ENCODE measurements around the gene DIP2B.

DIP2B gene

DNA sequence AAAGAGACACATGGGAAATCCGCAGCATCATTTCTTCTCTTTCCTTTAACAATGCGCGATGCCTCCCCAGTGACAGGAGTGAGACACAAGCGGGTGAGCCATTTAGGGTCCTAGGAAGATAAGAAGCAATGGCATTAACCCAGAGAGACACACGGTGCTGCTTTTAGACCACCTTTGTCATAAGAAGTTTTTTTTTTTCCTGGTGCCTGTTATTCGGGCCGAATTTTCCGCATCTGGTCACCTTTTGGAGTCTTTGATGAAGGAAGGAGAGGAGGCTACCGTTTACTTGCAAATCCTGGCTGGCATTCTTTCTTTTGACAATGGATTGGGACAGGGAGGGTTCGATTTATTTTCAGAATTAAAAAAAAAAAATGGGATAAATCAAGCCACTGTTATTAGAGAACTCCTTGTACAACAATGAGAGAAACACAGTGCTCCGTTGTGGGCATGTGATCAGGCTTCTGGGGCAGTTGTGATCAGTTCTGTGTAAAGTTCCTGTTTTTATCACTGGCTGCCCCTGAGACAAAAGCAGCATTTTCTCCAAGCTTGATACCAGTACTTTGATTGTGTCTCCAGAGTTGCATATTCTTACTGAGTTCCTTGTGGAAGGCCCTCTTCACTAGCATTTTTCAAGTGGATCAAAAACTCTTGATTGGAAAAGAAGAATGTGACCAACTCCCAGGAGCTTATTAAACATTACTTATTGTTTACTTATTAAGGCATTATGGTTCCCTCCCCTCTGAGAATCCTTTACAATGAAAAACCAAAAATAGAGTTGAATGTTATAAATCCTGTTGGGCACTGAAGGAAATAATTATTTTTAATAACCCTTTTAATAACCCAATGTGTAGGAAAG is 1.1 kb downstream of the DIP2B start:
- no peak overlapping the region for H2AFZ ChIP-seq (ENCODE audit: low read depth, low read length)
- H3K9ac ChIP-seq (ENCODE audit: low read length): peak overlapping the region; percentile 82
- no peak overlapping the region for H3K27ac ChIP-seq (ENCODE audit: low read length)
- peak overlapping the region; percentile 92 for H3K4me2 ChIP-seq (ENCODE audit: low read length)
- H3K36me3 ChIP-seq (replicated peaks; ENCODE audit: low read depth, low read length): peaks cover 5% of the 10 kb centered on the region
- H3K79me2 ChIP-seq (ENCODE audit: low read length): peaks cover 54% of the 10 kb centered on the region
- H3K4me3 ChIP-seq (ENCODE audit: low read length): peak overlapping the region; percentile 93
- H3K9me3 ChIP-seq (ENCODE audit: insufficient read depth, low read length): no peaks in the 10 kb centered on the region
- H3K4me1 ChIP-seq (ENCODE audit: low read length): peaks cover 8% of the 10 kb centered on the region; the same call in 1 of the 2 replicates
- peaks cover 5% of the 10 kb centered on the region; the same call in 1 of the 2 replicates for H4K20me1 ChIP-seq (ENCODE audit: insufficient read depth, low read length)
- no peaks in the 10 kb centered on the region for H3K27me3 ChIP-seq (ENCODE audit: low read depth, low read length)
- no peak for TF ChIP-seq EZH2phosphoT487 (IDR thresholded peaks at IDR 0.05; ENCODE audit: low read depth)
- TF ChIP-seq, protein P1, sequence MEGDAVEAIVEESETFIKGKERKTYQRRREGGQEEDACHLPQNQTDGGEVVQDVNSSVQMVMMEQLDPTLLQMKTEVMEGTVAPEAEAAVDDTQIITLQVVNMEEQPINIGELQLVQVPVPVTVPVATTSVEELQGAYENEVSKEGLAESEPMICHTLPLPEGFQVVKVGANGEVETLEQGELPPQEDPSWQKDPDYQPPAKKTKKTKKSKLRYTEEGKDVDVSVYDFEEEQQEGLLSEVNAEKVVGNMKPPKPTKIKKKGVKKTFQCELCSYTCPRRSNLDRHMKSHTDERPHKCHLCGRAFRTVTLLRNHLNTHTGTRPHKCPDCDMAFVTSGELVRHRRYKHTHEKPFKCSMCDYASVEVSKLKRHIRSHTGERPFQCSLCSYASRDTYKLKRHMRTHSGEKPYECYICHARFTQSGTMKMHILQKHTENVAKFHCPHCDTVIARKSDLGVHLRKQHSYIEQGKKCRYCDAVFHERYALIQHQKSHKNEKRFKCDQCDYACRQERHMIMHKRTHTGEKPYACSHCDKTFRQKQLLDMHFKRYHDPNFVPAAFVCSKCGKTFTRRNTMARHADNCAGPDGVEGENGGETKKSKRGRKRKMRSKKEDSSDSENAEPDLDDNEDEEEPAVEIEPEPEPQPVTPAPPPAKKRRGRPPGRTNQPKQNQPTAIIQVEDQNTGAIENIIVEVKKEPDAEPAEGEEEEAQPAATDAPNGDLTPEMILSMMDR (IDR thresholded peaks at IDR 0.05; ENCODE audit: low read depth, low read length): no peak

DNA sequence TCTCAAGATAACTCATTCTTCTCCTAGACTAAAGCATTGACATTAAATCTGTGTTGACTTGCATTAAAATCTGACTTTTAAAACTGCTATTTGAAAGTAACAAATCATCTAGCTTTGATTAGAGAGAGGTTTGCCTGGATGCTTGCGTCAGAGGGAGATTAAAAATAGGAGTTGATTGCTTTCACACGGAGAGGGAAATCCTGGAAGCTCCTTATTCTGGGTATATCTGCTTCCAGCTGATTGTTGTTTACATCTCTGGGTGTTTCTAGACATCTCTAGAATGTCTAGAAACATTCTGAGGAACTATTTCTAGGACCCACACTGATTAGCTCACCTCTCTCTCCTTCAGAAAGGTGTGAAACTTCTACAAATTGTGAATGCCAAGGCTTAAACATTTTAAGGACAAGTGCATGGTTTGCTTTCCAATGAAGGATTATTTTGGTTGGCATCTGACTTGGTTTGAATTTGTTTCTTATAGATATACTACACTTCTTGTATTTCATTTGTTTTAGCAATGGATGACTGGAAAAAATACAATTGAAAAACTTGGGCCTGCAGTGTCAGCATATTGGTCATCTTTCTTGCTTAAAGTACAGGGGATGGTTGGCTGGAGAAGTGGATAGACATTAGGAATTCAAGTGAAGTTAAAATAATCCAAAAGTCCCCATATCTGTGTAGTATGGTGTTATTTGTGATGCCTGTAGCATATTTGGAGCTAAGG is 2.1 kb downstream of the DIP2B start:
- H4K20me1 ChIP-seq (ENCODE audit: insufficient read depth, low read length): peaks cover 5% of the 10 kb centered on the region; the same call in 1 of the 2 replicates
- H3K4me3 ChIP-seq (ENCODE audit: low read length): no peak overlapping the region
- peaks cover 8% of the 10 kb centered on the region; the same call in 1 of the 2 replicates for H3K4me1 ChIP-seq (ENCODE audit: low read length)
- no peak overlapping the region for H3K9ac ChIP-seq (ENCODE audit: low read length)
- H3K79me2 ChIP-seq (ENCODE audit: low read length): peaks cover 59% of the 10 kb centered on the region
- no peaks in the 10 kb centered on the region for H3K27me3 ChIP-seq (ENCODE audit: low read depth, low read length)
- H2AFZ ChIP-seq (ENCODE audit: low read depth, low read length): no peak overlapping the region
- no peaks in the 10 kb centered on the region for H3K9me3 ChIP-seq (ENCODE audit: insufficient read depth, low read length)
- no peak overlapping the region for H3K4me2 ChIP-seq (ENCODE audit: low read length)
- no peak for TF ChIP-seq EZH2phosphoT487 (IDR thresholded peaks at IDR 0.05; ENCODE audit: low read depth)
- H3K27ac ChIP-seq (ENCODE audit: low read length): no peak overlapping the region
- peaks cover 5% of the 10 kb centered on the region for H3K36me3 ChIP-seq (replicated peaks; ENCODE audit: low read depth, low read length)

DNA sequence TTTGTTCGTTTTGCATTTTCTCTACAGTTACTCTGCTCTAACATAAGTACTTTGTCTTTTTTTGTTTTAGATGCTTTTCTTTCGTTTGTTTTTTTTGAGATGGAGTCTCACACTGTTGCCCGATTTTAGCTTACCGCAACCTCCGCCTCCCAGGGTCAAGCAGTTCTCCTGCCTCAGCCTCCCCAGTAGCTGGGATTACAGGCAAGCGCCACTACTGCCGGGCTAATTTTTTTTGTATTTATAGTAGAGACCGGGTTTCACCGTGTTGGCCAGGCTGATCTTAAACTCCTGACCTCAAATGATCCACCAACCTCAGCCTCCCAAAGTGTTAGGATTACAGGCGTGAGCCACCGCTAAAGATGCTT is 2.7 kb downstream of the DIP2B start:
- TF ChIP-seq, protein P1 (IDR thresholded peaks at IDR 0.05; ENCODE audit: low read depth, low read length): no peak
- no peak for TF ChIP-seq EZH2phosphoT487 (IDR thresholded peaks at IDR 0.05; ENCODE audit: low read depth)
- Histone ChIP-seq H3K4me2 (ENCODE audit: low read length) (no peak overlapping the region), H3K79me2 (ENCODE audit: low read length) (peaks cover 62% of the 10 kb centered on the region)

DNA sequence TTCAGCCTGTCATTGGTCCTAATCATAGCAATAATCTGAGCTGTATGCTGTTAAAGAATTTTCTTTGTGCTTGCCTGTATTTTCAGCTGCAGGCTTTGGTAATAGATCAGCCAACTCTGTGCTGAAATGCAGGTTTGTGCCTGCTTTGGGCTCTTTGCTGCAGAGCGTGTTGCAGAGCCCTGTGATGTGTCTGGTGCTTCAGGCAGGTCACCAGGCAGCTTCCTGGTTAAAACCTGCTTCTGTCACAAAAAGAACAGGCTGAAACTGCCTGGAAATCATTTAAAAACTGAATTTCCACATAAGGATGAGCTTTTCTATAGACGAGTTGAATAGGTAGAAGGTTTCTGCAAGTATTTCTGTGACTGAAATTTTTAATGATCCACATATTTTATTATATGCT is 3.1 kb downstream of the DIP2B start:
- Histone ChIP-seq H3K79me2 (ENCODE audit: low read length) (peaks cover 64% of the 10 kb centered on the region), H3K27ac (ENCODE audit: low read length) (no peak overlapping the region), H3K9ac (ENCODE audit: low read length) (no peak overlapping the region), H3K4me1 (ENCODE audit: low read length) (peaks cover 8% of the 10 kb centered on the region; the same call in 1 of the 2 replicates), H3K4me2 (ENCODE audit: low read length) (no peak overlapping the region), H3K36me3 (replicated peaks; ENCODE audit: low read depth, low read length) (peaks cover 5% of the 10 kb centered on the region), H3K9me3 (ENCODE audit: insufficient read depth, low read length) (no peaks in the 10 kb centered on the region), H4K20me1 (ENCODE audit: insufficient read depth, low read length) (peaks cover 5% of the 10 kb centered on the region; the same call in 1 of the 2 replicates), H3K27me3 (ENCODE audit: low read depth, low read length) (no peaks in the 10 kb centered on the region), H3K4me3 (ENCODE audit: low read length) (no peak overlapping the region), H2AFZ (ENCODE audit: low read depth, low read length) (no peak overlapping the region)
- TF ChIP-seq, protein P1 (IDR thresholded peaks at IDR 0.05; ENCODE audit: low read depth, low read length): no peak
- no peak for TF ChIP-seq EZH2phosphoT487 (IDR thresholded peaks at IDR 0.05; ENCODE audit: low read depth)

More for the DNA sequence above, 2.7 kb downstream of the DIP2B start:
- Histone ChIP-seq H4K20me1 (ENCODE audit: insufficient read depth, low read length) (peaks cover 5% of the 10 kb centered on the region; the same call in 1 of the 2 replicates), H3K4me1 (ENCODE audit: low read length) (peaks cover 8% of the 10 kb centered on the region; the same call in 1 of the 2 replicates), H3K4me3 (ENCODE audit: low read length) (no peak overlapping the region), H3K9ac (ENCODE audit: low read length) (no peak overlapping the region), H3K27ac (ENCODE audit: low read length) (no peak overlapping the region), H3K36me3 (replicated peaks; ENCODE audit: low read depth, low read length) (peaks cover 5% of the 10 kb centered on the region), H3K9me3 (ENCODE audit: insufficient read depth, low read length) (no peaks in the 10 kb centered on the region), H3K27me3 (ENCODE audit: low read depth, low read length) (no peaks in the 10 kb centered on the region), H2AFZ (ENCODE audit: low read depth, low read length) (no peak overlapping the region)

Data from OCI-LY3 (cell line).